Measurements from ENCODE around the gene HINFP. TPM values are rescaled to one million over a fixed set of nuclear protein-coding genes. Genes with fewer than 3 reads are reported as not detected.

Gene HINFP
- total and polyA plus RNA-seq, 2 of the 8 experiments (the other 6 are each of a cell fraction or from before 2014, with no cell fraction given): 35.0 to 37.3 TPM

DNA sequence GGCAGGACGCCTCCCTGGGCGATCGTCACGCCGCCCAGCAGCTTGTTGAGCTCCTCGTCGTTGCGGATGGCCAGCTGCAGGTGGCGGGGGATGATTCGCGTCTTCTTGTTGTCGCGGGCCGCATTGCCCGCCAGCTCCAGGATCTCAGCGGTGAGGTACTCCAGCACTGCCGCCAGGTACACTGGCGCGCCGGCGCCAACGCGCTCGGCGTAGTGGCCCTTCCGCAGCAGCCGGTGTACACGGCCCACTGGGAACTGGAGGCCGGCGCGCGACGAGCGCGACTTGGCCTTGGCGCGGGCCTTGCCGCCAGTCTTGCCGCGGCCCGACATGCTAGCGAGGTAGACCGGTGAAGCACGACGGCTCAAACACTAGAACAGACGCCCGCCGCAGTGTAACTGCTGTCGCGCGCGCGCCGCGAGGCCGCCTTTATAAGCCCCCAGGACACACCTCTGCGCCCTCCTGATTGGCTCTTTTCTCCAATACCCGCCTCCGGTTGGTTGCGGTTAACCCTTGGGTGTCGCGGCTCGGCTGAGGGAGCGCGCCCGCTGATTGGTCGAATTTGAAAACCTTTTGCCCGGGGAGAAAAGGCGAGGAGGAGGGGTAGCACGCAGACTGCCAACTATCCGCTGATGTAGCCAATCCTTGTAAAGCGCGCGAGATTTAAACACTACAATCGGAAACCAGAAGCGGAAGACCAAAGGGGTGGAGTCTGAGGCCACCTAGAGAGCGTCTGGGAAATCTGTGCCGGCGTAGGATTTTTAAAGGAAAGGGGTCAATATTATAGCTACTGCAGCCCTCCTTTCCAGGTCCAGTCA lies 26.1 kb upstream of the HINFP start (continued):
- TF ChIP-seq RXRA (IDR thresholded peaks at IDR 0.05; ENCODE audit: insufficient read depth, low read depth, low read length) (no peak), NANOG (IDR thresholded peaks at IDR 0.05; ENCODE audit: insufficient read depth, low read depth, low read length, poor library complexity, severe bottlenecking) (no peak), CHD2 (IDR thresholded peaks at IDR 0.05; ENCODE audit: low read length) (peak; percentile 86), SIX5 (IDR thresholded peaks at IDR 0.05; ENCODE audit: low read depth, low read length) (no peak), EP300 (IDR thresholded peaks at IDR 0.05; ENCODE audit: borderline replicate concordance in 1 of 2, low read depth in 2 of 2, low read length in 2 of 2) (no peak), KDM5A (IDR thresholded peaks at IDR 0.05; ENCODE audit: low read length) (no peak), TEAD4 (IDR thresholded peaks at IDR 0.05; ENCODE audit: low read depth, low read length) (no peak), TCF12 (IDR thresholded peaks at IDR 0.05; ENCODE audit: low read depth, low read length) (0 out of 2 replicates have a peak, but pooled peaks have one; percentile 48), CTBP2 (IDR thresholded peaks at IDR 0.05; ENCODE audit: borderline replicate concordance, insufficient read depth, insufficient read length, low read length) (no peak), FOSL1 (IDR thresholded peaks at IDR 0.05; ENCODE audit: insufficient read depth, low read depth, low read length) (0 out of 2 replicates have a peak, but pooled peaks have one; percentile 48), POU5F1 (IDR thresholded peaks at IDR 0.05; ENCODE audit: low read depth, low read length) (no peak), YY1 (IDR thresholded peaks at IDR 0.05; ENCODE audit: low read depth, low read length) (no peak), SAP30 (IDR thresholded peaks at IDR 0.05; ENCODE audit: insufficient read depth, insufficient replicate concordance, low read length) (no peak), CBX8 (IDR thresholded peaks at IDR 0.05; ENCODE audit: borderline replicate concordance, low read depth, low read length) (no peak), KDM1A (IDR thresholded peaks at IDR 0.05; ENCODE audit: borderline replicate concordance, low read length) (no peak)
- TF ChIP-seq, protein P1, sequence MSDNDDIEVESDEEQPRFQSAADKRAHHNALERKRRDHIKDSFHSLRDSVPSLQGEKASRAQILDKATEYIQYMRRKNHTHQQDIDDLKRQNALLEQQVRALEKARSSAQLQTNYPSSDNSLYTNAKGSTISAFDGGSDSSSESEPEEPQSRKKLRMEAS (IDR thresholded peaks at IDR 0.05): peak; percentile 67
- TF ChIP-seq, protein P2, sequence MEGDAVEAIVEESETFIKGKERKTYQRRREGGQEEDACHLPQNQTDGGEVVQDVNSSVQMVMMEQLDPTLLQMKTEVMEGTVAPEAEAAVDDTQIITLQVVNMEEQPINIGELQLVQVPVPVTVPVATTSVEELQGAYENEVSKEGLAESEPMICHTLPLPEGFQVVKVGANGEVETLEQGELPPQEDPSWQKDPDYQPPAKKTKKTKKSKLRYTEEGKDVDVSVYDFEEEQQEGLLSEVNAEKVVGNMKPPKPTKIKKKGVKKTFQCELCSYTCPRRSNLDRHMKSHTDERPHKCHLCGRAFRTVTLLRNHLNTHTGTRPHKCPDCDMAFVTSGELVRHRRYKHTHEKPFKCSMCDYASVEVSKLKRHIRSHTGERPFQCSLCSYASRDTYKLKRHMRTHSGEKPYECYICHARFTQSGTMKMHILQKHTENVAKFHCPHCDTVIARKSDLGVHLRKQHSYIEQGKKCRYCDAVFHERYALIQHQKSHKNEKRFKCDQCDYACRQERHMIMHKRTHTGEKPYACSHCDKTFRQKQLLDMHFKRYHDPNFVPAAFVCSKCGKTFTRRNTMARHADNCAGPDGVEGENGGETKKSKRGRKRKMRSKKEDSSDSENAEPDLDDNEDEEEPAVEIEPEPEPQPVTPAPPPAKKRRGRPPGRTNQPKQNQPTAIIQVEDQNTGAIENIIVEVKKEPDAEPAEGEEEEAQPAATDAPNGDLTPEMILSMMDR (IDR thresholded peaks at IDR 0.05; ENCODE audit: control extremely low read depth in 1 of 3, insufficient read depth in 1 of 3, low read depth in 1 of 3, low read length in 3 of 3): no peak; a peak in 1 of 4 replicates
- TF ChIP-seq, protein P3, sequence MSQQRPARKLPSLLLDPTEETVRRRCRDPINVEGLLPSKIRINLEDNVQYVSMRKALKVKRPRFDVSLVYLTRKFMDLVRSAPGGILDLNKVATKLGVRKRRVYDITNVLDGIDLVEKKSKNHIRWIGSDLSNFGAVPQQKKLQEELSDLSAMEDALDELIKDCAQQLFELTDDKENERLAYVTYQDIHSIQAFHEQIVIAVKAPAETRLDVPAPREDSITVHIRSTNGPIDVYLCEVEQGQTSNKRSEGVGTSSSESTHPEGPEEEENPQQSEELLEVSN (IDR thresholded peaks at IDR 0.05): peak; percentile 66; the same call in 1 of the 2 replicates

Measured in H1 (cell line).